Endodermal cell (in vitro differentiated cells): Measurements from ENCODE around the gene MPI. TPM values are rescaled to one million over a fixed set of nuclear protein-coding genes. Genes with fewer than 3 reads are reported as not detected.
"Not testable (repeated sequence)": the region's sequence is repeated elsewhere in the genome, so short reads cannot be mapped to it uniquely, and the experiment has no call there.

Experiments used
- DNase-seq: peaks from one replicate; pipeline ENCODE4 v3.0.0-alpha.2; 2017
- H3K27ac ChIP-seq: 2 replicates; pipeline ENCODE4 v1.5.1; 2013; ENCODE audit warnings: mild to moderate bottlenecking, low read depth, low read length, moderate library complexity
- H3K27me3 ChIP-seq: 2 replicates; pipeline ENCODE4 v1.6.1; 2013; ENCODE audit warnings: mild to moderate bottlenecking, low read length, moderate library complexity; ENCODE audit not compliant: insufficient read depth, control insufficient read depth, poor library complexity, severe bottlenecking
- H3K36me3 ChIP-seq: 2 replicates; pipeline ENCODE4 v1.7.0; 2013; ENCODE audit warnings: mild to moderate bottlenecking, low read length, moderate library complexity; ENCODE audit not compliant: control insufficient read depth, insufficient read depth
- H3K4me1 ChIP-seq: one replicate; pipeline ENCODE4 v1.7.0; 2013; ENCODE audit warnings: low read length; ENCODE audit not compliant: control insufficient read depth, insufficient read depth
- H3K4me3 ChIP-seq: 2 replicates; pipeline ENCODE4 v1.5.1; 2013; ENCODE audit warnings: mild to moderate bottlenecking, low read length, moderate library complexity
- H3K9ac ChIP-seq: 2 replicates; pipeline ENCODE4 v1.6.1; 2013; ENCODE audit warnings: mild to moderate bottlenecking, low read length, moderate library complexity; ENCODE audit not compliant: poor library complexity, severe bottlenecking; ENCODE audit errors: extremely low read depth
- H3K9me3 ChIP-seq: 2 replicates; pipeline ENCODE4 v1.6.1; 2013; ENCODE audit warnings: mild to moderate bottlenecking, low read length, moderate library complexity; ENCODE audit not compliant: control insufficient read depth
- H3K27ac Mint-ChIP-seq: 2 replicates; pipeline ENCODE4 v1.8.0; 2020; ENCODE audit warnings: mixed read lengths
- H3K27me3 Mint-ChIP-seq: 2 replicates; pipeline ENCODE4 v1.8.0; 2021; ENCODE audit warnings: mild to moderate bottlenecking, mixed read lengths; ENCODE audit not compliant: insufficient read depth
- H3K36me3 Mint-ChIP-seq: 2 replicates; pipeline ENCODE4 v1.8.0; 2020; ENCODE audit warnings: low read depth, mixed read lengths
- H3K4me1 Mint-ChIP-seq: 2 replicates; pipeline ENCODE4 v1.8.0; 2020; ENCODE audit warnings: mixed read lengths
- H3K4me3 Mint-ChIP-seq: 2 replicates; pipeline ENCODE4 v1.8.0; 2020; ENCODE audit warnings: mild to moderate bottlenecking, moderate library complexity, mixed read lengths
- H3K9me3 Mint-ChIP-seq: 2 replicates; pipeline ENCODE4 v1.8.0; 2020; ENCODE audit warnings: mild to moderate bottlenecking, mixed read lengths
- CTCF ChIP-seq: fragments of 200-600 bp; sonication (generic); conservative IDR thresholded peaks from 2 replicates; pipeline ENCODE4 v1.5.0; 2021; ENCODE audit warnings: antibody characterized with exemption, mild to moderate bottlenecking
- whole genome bisulfite sequencing, 2 experiments: methylation state at CpG; one replicate each; pipeline versions ENCODE4 v1.1.5 to v1.1.7; 2013; ENCODE audit warnings: missing lambda C conversion rate in 2 of 2, mixed read lengths in 1 of 2; ENCODE audit not compliant: insufficient coverage in 1 of 2, insufficient read length in 1 of 2; 5-methylcytosine and 5-hydroxymethylcytosine counted together
- total RNA-seq, 2 donors: library from RNA; stranded (reverse); fragmentation: NEBNext Ultra II Directional in 1 of 2; extraction: Animal tissue kit (Norgen Biotek cat#: 25700) in 1 of 2; gene quantifications; 2 replicates in 1 of 2; 3 replicates in 1 of 2; pipeline ENCODE4 v1.2.1, GENCODE V29; 2021

MPI gene
- total RNA-seq, 2 donors from 2014 or later, result 50.3 to 59.2 TPM

- H3K9me3 Mint-ChIP-seq, result no peaks in the 10 kb centered on the region
- WGBS, 2 experiments, result 96 to 100% methylated on average over 2 to 3 of the region's 3 CpGs
- Histone ChIP-seq H3K36me3 (peaks cover 45% of the 10 kb centered on the region), H3K4me3 (no peak overlapping the region), H3K4me1 (peaks cover 7% of the 10 kb centered on the region), H3K9me3 (no peaks in the 10 kb centered on the region), H3K27me3 (no peaks in the 10 kb centered on the region), H3K9ac (no peak overlapping the region), H3K27ac (no peak overlapping the region)
- no peak overlapping the region for H3K4me3 Mint-ChIP-seq
- H3K27ac Mint-ChIP-seq, result no peak overlapping the region
- no peak for TF ChIP-seq CTCF
- peaks cover 14% of the 10 kb centered on the region for H3K4me1 Mint-ChIP-seq
- peaks cover 30% of the 10 kb centered on the region for H3K36me3 Mint-ChIP-seq
- H3K27me3 Mint-ChIP-seq, result no peaks in the 10 kb centered on the region
- no peak for DNase-seq
Measured at GRCh38 chr15:74893627-74894026, 3.8 kb downstream of the MPI start.

- not testable (repeated sequence) for H3K27ac ChIP-seq, H3K9me3 ChIP-seq, H3K4me1 Mint-ChIP-seq, H3K9me3 Mint-ChIP-seq, H3K9ac ChIP-seq, DNase-seq, H3K27ac Mint-ChIP-seq, H3K4me1 ChIP-seq, H3K27me3 ChIP-seq, H3K4me3 Mint-ChIP-seq, H3K27me3 Mint-ChIP-seq, H3K4me3 ChIP-seq
- peaks cover 52% of the 10 kb centered on the region for H3K36me3 ChIP-seq
- 96 to 97% methylated on average over 4 to 7 of the region's 7 CpGs for WGBS, 2 experiments
- peaks cover 37% of the 10 kb centered on the region for H3K36me3 Mint-ChIP-seq
Measured at GRCh38 chr15:74894383-74894782, 4.5 kb downstream of the MPI start.

GRCh38 chr15:74895830-74896229 lies 6.0 kb downstream of the MPI start:
- no peak overlapping the region for H3K4me3 ChIP-seq
- H3K27ac ChIP-seq, result no peak overlapping the region
- peaks cover 67% of the 10 kb centered on the region for H3K36me3 ChIP-seq
- Mint-ChIP-seq H3K27ac (no peak overlapping the region), H3K9me3 (no peaks in the 10 kb centered on the region), H3K4me1 (no peaks in the 10 kb centered on the region), H3K27me3 (no peaks in the 10 kb centered on the region), H3K36me3 (peaks cover 49% of the 10 kb centered on the region), H3K4me3 (no peak overlapping the region)
- no peak for TF ChIP-seq CTCF
- no peak overlapping the region for H3K9ac ChIP-seq
- no peaks in the 10 kb centered on the region for H3K9me3 ChIP-seq
- no peak for DNase-seq
- 91 to 92% methylated on average over 5 to 6 of the region's 6 CpGs for WGBS, 2 experiments
- no peaks in the 10 kb centered on the region for H3K27me3 ChIP-seq
- peaks cover 3% of the 10 kb centered on the region for H3K4me1 ChIP-seq

- Mint-ChIP-seq H3K27ac (no peak overlapping the region), H3K36me3 (peaks cover 52% of the 10 kb centered on the region), H3K4me1 (no peaks in the 10 kb centered on the region), H3K9me3 (no peaks in the 10 kb centered on the region), H3K27me3 (no peaks in the 10 kb centered on the region), H3K4me3 (no peak overlapping the region)
- H3K9ac ChIP-seq, result no peak overlapping the region
- no peak overlapping the region for H3K4me3 ChIP-seq
- 92 to 96% methylated on average over 3 of the region's 3 CpGs for WGBS, 2 experiments
- H3K36me3 ChIP-seq, result peaks cover 69% of the 10 kb centered on the region
- H3K9me3 ChIP-seq, result no peaks in the 10 kb centered on the region
- no peaks in the 10 kb centered on the region for H3K27me3 ChIP-seq
- no peak overlapping the region for H3K27ac ChIP-seq
- H3K4me1 ChIP-seq, result no peaks in the 10 kb centered on the region
- no peak for DNase-seq
- TF ChIP-seq CTCF, result no peak
Measured at GRCh38 chr15:74896316-74896715, 6.5 kb downstream of the MPI start.
